ENCODE measurements around the gene HM13.

- no peak for TF ChIP-seq CTCF (conservative IDR thresholded peaks at IDR 0.05)
- no peak for TF ChIP-seq ZFX (IDR thresholded peaks at IDR 0.05)
Observed at GRCh38 chr20:31523361-31524283, 9.4 kb downstream of the HM13 start.
